GM18508 (cell line): Measurements from ENCODE around the gene THADA.
"Not testable (repeated sequence)": the region's sequence is repeated elsewhere in the genome, so short reads cannot be mapped to it uniquely, and the experiment has no call there.

Experiments
- ATAC-seq: cut with Tn5 transposase; IDR thresholded peaks from one replicate; pipeline ENCODE4 v1.9.1; 2021; ENCODE audit warnings: moderate number of reproducible peaks; ENCODE audit not compliant: insufficient read depth, unreplicated experiment

THADA gene

DNA sequence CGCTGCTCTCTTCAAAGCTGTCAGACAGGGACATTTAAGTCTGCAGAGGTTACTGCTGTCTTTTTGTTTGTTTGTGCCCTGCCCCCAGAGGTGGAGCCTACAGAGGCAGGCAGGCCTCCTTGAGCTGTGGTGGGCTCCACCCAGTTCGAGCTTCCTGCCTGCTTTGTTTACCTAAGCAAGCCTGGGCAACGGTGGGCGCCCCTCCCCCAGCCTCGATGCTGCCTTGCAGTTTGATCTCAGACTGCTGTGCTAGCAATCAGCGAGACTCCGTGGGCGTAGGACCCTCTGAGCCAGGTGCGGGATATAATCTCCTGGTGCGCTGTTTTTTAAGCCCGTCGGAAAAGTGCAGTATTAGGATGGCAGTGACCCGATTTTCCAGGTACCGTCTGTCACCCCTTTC lies 47.5 kb downstream of the THADA start:
- not testable (repeated sequence) for ATAC-seq

GRCh38 chr2:43542285-43542933 lies 53.4 kb downstream of the THADA start:
- ATAC-seq = no peak

GRCh38 chr2:43541165-43541564 lies 54.7 kb downstream of the THADA start:
- ATAC-seq = no peak

DNA sequence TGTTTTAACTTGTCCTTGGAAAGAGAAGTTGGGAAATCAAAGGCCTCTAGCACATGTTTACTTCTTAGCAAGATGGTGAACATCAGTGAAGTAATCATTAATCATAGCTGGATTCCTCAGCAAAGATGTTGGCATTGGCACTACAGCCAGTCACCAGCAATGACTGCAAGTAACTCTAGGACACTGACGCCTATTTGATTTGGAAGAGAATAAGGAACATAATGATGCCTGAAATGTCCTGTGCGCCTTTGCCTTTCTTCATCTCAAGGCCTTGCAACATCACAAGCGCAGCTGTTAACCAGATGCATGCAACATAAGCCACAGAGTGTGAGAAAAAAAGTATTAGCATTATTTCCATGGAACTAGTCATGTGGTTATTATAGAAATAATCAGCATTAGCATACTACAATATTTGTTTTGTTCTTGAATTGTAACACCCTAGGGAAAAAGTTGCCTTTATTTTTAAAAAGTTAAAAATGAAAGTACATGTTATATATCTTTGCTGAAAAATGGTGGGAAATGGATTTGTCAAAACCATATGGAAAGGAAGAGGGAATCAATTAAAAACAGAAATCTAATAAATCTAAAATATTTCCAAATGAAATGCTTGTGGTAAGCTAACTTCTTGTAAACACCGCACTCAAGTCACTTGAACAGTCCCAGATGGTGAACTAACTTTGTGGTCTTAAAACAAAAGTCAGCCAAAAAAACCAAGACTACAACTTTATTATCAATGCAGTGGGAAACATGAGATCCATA lies 55.6 kb downstream of the THADA start:
- ATAC-seq = no peak

DNA sequence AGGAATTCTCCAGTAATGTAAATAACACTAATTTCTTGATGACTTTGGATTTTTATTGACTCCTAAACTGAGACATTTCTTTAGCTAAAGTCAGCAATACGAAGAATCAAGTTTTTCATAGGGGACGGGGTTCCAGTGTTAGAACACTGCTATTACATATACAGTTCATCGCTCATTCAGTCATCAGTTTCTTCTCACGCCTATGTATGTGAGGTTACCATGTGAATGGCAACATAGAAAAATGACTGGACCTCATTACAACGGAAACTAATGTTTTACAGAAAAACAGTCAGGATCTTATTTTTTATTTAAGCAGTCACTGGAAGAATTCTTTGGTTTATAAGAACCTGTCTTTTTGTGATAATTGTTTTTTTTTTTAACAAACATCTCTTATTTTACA lies 56.4 kb downstream of the THADA start:
- ATAC-seq = no peak

DNA sequence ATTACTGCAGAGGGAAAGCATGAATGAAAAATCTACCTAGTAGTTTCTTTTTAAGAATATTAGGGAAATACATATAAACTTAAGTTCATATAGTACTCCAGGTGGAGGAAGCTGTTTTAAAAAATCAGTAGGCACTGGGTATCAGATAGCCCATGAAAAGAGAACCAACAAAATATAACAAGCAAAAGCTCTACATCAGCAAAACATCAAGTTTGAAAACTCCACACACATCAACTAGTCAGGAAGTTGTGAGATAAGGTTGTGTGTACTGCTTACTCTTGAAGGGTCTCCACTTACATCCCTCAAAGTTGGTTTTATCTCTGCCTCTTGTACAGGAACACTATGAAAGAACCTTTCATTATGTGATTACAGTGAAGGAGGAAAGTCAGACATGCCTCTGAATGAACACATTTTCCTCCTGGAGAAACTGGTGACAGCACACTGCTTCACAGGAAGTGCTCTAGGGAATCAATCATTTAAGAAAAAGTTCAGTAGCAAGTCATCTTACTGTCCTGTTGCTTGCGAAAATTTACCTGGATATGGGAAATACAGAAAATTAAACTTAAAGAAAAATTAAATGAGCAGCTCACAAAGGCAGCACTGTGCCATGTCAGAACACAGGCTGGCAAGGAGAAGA lies 57.7 kb downstream of the THADA start:
- ATAC-seq = no peak

- ATAC-seq = no peak
Measured at GRCh38 chr2:43537137-43537536, 58.7 kb downstream of the THADA start.

DNA sequence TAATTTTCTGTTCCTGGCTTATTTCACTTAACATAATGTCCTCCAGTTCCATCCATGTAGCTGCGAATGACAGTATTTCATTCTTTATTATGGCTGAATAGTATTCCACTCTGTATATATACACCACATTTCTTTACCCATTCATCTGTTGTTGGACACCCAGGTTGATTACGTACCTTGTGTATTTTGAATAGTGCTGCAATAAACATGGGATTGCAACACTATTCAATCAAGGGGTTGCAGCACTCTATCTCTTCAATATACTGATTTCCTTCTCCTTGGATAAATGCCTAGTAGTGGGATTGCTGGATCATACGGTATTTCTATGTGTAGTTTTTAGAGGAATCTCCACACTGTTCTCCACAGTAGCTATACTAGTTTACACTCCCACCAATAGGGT lies 61.3 kb downstream of the THADA start:
- no peak for ATAC-seq

GRCh38 chr2:43532572-43532971 lies 63.3 kb downstream of the THADA start:
- not testable (repeated sequence) for ATAC-seq

DNA sequence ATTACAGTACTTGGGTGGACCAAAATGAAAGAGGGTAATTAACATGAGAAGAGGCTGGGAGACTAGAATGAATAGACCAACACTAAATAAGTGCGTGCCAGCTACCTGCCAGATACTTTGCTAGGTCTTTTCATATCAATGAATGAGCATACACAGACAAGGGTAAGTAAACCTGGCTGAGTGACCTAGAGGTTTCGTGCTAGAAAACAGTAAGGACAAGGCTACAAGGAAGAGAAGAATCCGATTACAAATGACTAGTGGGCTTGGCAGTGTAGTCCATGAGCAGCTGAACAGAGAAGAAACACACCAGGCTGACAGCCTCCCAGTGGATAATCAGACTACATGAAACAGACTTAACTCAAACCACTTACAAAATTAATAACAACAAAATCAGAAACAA lies 64.6 kb downstream of the THADA start:
- ATAC-seq = no peak

DNA sequence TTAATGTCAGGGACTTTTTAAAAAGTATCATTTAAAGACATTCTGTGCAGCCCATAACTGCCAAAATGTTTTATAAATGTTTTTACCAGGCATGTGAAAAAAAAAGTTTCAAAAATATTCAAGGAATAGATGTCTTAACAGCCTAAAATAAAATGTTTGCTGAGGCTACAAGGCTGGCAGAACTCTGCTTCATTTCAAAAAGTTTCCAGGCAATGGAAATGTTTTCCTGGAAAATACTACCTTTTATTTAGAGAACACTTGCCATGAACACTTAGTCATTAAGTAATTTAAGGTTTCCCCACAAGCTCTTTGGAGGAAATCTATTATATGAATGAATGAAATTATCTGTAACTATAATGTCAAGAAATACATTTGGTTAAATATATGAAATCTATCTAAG lies 68.8 kb downstream of the THADA start:
- no peak for ATAC-seq

DNA sequence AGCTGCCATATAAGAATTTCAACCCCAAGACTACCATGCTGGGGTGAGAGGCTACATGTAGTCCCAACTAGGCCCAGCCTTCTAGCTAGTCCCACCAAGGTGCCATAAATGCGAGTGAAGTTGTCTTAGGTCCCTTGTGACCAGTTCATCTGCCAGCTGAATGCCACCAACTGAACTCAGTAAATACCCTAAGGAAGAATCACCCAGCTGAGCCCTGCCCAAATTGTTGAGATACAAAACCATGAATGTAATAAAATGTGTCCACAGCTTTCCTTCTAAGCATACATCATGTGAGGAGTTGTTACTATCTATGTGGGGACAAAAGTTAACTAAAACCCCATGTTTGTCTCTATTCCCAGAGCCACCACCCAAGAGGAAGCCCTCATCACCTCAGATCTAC lies 70.3 kb downstream of the THADA start:
- no peak for ATAC-seq

DNA sequence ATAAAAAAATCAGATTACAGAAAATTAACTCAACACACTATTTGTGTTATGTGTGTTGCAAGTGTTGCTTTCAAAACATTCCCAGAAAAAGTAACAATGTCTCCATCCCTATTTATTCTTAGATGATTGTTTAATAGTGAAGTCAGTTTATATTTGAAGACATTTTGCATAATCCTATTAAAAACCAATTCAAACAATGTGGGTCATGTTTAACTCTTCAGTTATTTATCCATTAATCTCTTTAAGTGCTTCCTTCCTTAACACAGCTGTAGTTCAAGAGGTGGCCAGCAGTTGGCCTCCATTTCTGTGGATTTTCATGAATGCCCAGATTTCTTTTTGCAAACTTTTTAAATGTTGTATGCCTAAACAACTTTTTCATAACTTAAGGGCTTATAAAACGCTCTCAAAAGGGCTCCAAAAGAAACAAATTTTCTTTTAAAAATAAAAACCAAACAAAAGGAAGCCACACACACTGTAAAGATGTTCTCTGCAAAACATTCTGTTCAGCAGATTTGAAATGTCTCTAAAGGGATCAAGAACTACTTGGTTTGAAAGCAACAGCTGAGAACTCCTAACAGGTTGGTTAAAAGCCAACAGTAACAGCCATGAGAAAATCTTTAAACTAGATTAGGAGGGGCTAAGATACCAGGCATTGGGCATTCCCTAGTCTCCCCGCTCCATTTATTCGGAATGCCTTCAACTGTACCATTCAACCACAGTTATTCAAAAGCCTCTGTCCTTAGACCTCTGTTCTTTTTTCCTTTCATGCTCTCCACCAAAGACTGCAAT lies 71.5 kb downstream of the THADA start:
- ATAC-seq = no peak

DNA sequence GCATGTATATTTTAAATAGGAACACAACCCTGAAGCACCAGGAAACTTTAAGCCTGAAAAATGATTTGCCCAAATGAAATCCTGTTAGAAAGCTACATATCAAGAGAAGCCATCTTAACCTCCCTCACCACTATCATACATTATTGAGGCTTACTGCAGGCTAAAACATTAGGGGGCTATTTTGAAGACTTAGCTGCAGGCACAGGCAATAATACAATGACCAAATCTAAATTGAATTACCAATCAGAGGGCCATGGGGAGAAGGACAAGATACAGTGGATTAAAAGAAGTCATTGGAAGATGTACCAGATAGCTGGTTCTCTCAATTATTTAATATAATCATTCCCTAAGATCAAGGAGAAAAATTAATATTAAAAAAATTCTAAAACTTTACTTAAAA lies 73.7 kb downstream of the THADA start:
- no peak for ATAC-seq

DNA sequence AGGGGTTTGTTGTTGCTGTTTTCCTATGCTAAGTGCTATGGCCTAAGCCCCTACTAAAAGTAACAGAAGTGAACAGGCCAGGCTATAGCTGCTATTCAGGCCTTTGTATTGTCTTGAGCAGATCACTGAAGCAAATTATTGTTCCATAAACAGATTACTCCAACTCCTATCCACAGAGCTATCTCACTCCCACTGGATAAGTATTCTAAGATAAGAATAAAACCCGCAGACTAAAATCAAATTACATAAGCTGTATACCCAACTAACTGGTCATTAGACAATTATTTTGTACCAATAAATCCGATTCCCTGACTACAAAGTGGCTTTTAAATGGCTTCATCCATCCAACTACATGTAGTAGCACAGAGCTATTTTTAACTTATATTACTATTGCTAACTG lies 74.3 kb downstream of the THADA start:
- ATAC-seq = no peak

DNA sequence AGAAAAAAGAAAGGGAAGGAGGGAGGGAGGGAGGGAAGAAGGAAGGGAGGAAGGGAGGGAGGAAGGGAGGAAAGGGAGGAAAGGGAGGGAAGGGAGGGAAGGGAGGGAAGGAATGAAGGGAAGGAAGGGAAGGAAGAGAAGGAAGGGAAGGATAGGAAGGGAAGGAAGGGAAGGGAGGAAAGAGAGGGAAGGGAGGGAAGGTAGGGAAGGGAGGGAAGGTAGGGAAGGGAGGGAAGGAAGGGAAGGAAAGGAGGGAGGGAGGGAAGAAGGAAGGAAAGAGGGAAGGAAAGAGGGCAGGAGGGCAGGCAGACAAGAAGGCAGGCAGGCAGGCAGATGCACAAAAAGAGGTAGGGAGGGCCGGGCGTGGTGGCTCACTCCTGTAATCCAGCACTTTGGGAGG lies 74.9 kb downstream of the THADA start:
- ATAC-seq = no peak

DNA sequence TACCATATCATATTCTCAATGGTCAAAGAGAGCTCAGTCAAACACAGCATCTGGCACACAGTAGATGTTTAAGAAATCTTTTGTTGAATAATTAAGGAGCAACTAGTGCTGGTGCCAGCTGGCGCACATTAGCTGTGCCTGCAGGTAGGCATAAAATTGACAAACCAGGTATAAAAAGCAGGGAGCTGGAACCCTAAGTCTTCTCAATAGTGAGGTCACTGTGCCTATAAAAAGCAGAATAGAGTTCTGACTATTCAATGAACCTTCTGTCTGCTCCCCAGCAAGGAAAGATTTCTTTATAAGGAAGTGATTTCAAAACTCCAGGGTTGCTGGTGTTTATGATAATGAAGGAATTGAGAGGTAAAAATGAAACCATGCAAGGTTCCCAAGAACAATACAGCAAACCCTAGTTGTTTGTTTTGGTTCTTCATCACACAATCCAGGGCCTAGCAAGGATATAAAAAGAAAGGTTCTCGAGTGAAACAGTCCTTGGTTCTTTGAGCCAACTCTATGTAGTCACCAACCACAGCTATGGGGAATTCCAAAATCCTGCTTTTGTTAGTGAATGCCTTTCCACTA lies 76.1 kb downstream of the THADA start:
- ATAC-seq = no peak

- ATAC-seq = no peak
Measured at GRCh38 chr2:43518718-43519117, 77.1 kb downstream of the THADA start.

GRCh38 chr2:43518181-43518580 lies 77.7 kb downstream of the THADA start:
- ATAC-seq = no peak

DNA sequence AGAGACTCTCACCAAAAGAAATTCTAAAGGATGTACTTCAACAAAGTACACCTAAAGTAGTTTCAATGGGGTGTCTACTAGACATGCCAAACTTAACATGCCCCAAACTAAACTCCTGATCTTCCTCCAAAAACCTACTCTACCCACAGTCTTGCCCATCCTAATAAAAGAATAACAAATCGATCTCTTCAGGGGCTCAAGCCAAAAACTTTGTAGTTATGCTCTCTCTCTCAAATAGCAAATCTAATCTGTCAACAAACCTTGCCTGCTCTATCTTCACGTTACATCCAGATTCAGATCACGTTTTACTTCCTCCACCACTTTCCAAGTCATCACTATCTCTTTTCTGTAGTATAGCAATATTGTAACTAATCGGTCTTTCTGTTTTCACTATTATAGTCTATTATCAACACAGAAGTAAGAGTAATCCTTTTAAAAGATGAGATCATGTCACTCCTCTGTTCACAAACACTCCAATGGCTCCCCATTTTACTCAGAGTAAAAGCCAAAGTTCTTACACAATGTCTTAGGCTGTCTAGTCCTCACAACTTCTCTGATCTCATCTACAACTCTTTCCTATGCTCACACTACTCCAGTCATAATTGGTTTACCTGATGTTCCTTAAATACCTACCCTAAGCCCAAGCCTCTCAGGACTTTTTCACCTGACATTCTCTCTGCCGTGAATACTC lies 79.9 kb downstream of the THADA start:
- no peak for ATAC-seq
